Measurements from ENCODE around the gene SETD2.

GRCh38 chr3:46998852-46999515 is 164.9 kb downstream of the SETD2 start:
- no peak for TF ChIP-seq CREB1 (CRISPR knock-in tag; IDR thresholded peaks at IDR 0.05; ENCODE audit: low read depth)
- no peak for TF ChIP-seq REST (IDR thresholded peaks at IDR 0.05; ENCODE audit: unreplicated experiment)
- no peak for TF ChIP-seq EZH2 (IDR thresholded peaks at IDR 0.05; ENCODE audit: low read depth, unreplicated experiment)
- TF ChIP-seq CTCF (conservative IDR thresholded peaks at IDR 0.05; ENCODE audit: low read depth in 2 of 2) = no peak
- TF ChIP-seq POLR2AphosphoS5 (IDR thresholded peaks at IDR 0.05; ENCODE audit: low read depth) = no peak
- TF ChIP-seq ZNF114 (CRISPR knock-in tag; IDR thresholded peaks at IDR 0.05) = no peak
- TF ChIP-seq EZH2phosphoT487 (IDR thresholded peaks at IDR 0.05; ENCODE audit: unreplicated experiment) = no peak
- no peak for TF ChIP-seq NANOG (IDR thresholded peaks at IDR 0.05; ENCODE audit: borderline replicate concordance)

All from GM23338 (cell line).